ENCODE data around the gene PCNX2.

Gene PCNX2

DNA sequence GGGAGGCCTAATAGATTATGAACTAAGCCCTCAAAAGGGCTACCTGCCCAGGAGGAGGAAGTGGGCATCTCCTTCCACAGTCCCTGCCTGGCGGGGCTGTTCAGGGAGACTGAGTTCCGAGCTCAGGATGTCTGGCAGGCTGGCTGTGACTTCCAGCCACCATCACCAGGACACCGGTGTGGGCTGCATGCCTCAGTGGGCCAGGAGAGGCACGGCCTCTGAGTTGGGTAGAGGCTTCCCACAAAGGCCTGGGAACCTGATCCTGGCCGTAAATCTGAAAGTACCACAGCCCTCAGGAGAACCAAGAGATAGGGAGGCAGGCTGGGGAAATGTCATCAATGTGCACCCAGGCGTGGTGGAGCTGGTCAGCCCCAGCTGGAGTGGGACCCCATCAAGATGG, 316.0 kb downstream of the PCNX2 start:
- DNase-seq: no peak

DNA sequence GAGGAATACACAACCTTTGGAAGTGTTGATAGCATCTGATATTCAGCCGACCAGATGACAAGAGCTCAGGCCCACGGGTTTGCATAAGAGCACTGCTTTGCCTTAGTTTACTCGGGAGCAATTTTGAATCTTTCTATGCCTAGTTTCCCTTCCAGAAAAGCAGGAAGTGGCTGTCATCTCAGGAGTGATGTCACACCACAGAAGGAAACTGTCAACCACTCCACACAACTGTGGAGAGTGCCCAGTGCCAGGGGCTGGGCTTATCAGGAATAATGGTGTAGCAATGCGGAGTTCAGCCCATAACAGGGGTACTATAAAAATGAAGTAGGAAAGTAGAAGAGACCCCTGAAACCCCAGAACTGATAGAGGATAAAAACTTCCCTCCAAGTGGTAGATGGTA, 316.7 kb downstream of the PCNX2 start:
- DNase-seq: no peak

DNA sequence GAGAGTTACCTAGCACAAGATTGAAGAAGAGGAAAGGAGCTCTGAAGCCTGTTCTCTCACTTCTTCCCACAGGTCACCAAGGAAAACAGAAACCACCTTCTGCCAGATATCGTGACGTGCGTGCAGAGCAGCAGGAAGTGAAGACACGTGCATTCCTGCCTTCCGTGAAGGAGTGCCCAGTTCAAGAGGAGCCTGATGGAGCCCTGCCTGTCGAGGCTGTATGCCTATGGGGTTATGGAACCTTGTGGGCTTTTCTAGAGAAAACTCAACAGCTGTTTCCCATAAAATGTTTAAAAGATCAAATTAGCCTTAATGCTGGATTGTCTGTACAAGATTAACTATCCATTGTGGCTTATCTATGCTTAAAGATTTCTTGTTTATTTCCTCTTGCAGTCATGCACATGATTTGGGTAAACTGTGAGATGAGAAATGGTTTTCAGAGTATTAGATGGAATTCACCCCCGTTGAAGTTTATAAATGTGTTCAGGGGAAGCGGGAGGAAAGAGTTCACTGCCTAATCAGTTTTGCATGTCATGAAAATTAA, 317.4 kb downstream of the PCNX2 start:
- DNase-seq: no peak

DNA sequence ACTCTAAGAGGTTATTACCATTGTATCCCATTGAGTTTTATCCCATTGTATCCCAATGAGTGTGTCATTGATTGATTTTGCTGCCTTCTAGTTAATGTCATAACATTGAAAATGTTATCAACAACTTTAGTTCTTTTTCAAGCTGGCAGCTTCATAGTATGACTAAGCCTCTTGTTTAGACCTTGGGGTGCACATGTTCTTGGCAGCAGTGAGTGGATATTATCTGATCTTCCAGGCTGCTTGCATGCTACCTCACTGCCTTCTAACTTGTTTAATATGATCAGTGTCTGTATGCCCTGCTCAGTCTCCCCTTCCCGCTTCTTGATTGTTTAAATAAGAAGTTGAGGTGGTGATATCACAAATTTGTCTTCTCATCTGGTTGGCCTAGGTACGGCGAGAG, 320.6 kb downstream of the PCNX2 start:
- peak; percentile 74 for DNase-seq

DNA sequence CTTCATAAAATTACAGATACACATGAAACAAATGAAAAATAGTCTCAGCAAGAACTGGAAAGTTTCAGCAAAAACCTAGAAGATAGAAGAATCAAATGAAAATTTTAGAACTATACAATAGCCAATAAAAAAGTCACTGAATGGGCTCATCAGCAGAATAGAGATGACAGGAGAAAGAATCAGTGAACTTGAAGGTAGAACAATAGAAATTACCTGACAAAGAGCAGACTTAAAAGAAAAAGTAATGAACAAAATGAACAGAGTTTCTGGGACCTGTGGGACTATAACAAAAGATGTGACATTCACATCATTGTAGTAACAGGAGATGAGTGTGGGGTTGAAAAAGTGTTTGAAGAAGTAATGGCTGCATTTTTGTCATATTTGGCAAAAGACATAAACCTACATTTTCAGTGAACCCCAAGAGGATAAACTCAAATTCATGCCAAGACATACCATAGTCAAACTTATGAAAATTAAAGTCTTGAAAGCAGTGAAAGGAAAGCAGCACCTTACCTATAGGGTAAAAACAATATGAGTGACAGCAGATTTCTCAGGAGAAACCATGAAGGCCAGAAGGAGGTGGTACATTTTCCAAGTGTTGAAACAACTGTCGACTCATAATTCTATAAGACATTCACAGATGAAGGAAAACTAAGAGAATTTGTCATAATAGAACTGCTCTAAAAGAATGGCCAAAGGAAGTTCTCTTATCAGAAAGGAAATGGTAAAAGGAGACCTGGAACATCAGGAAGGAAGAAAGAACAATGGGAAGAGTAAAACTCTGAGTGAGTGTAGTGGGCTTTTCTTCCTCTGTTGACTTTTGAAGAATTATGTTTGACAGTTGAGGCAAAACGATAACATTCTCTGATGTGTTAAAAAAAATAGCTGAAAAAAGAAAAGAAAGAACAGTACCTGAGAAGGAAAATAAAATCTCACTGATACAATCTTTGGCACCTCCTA, 321.6 kb downstream of the PCNX2 start:
- DNase-seq: no peak

DNA sequence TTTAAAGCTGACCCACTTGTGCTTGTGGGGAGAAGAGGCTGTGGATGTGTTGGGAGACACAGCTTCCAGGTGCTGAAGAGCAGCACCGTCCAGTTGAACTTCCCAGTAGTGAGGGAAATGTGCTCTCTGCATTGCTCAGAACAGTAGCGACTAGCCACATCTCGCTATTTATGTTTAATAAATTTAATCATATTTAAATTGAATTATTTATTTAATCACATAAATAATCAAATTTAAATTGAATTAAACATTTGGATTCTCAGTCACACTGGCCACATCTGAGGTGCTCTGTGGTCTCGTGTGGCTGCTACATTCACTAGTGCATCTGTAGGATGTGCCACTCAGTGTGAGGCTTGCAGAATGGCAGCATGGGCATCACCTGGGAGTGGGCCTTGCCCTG, 325.0 kb downstream of the PCNX2 start:
- no peak for DNase-seq

DNA sequence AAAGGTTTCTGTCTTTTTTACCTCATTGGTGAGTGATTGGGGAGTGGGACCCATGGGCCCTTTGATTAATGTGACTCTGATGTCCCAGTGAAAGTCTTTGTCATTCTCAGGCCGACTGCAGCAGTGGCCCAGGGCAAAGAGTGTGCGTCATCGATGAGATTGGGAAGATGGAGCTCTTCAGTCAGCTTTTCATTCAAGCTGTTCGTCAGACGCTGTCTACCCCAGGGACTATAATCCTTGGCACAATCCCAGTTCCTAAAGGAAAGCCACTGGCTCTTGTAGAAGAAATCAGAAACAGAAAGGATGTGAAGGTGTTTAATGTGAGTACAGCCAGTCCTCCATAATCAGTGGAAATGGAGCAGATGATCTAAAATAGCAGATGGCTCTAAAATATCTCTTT, 325.7 kb downstream of the PCNX2 start:
- DNase-seq: no peak

DNA sequence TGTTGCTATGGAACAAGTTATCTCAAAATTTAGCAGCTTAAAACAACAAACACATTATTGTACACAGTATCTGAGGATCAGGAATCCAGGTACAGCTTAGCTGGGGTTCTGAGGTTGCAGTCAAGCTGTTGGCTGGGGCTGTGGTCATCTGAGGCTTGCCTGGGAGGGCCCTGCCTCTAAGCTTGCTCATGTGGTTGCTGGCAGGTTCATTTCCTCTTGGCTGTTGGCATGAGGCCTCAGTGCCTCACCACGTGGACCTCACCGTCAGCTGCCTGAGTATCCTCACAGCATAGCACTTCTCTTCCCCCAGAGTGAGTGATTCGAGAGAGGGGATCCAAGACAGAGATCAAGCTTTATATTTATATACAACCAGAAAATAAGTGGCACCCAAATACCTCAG, 326.6 kb downstream of the PCNX2 start:
- DNase-seq: peak; percentile 18

DNA sequence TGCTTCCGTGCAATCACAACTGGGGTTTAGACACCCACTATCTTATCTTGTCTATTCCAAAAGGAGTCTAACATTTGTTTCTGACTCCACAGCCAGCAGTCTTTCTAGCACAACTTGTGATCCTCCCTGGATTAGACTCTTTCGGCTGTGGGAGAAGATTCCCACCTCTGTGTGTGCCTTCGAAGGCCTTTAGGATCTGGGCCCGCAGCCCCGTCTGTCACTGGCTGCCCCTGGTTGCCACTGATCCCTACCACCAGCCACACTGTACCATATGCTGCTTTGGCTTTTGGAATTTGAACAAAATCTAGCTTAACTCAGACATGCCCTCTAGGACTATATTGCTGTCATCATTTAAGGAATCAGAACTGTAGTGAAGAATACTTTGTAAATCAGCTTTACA, 327.1 kb downstream of the PCNX2 start:
- DNase-seq: no peak

DNA sequence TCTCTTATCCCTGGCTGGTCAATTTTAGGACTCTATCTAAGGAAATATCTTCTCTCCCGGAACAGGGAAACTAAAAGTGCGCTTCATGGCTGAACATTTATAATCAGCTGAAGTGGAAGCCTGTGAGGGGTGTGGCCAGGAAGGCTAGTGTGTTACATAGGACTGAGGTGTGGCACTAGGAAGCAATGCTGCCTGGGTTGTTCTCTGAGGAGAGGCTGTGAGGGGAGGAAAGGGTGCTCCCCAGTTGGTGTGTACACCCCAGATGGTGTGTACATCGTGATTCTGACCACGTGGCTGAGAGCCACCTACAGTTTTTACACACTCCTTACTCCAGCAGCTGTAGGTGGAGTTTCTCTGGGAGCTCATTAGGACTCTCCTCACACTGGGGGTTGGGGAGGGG, 328.9 kb downstream of the PCNX2 start:
- DNase-seq: peak; percentile 6

DNA sequence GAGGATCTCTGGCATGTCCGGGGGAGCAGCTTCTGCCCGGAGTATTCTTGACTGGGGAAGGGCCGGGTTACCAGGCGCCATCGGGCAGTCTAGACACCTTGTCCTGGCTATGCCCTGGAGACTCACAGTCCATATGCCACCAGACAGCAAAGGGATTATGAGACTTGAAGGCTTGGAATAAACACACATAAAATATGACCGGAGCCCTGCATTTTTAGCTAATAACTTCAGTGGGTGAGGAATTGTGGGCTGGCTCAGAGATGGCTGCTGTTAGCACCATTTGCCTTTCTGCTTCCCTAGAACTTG, 329.7 kb downstream of the PCNX2 start:
- no peak for DNase-seq

DNA sequence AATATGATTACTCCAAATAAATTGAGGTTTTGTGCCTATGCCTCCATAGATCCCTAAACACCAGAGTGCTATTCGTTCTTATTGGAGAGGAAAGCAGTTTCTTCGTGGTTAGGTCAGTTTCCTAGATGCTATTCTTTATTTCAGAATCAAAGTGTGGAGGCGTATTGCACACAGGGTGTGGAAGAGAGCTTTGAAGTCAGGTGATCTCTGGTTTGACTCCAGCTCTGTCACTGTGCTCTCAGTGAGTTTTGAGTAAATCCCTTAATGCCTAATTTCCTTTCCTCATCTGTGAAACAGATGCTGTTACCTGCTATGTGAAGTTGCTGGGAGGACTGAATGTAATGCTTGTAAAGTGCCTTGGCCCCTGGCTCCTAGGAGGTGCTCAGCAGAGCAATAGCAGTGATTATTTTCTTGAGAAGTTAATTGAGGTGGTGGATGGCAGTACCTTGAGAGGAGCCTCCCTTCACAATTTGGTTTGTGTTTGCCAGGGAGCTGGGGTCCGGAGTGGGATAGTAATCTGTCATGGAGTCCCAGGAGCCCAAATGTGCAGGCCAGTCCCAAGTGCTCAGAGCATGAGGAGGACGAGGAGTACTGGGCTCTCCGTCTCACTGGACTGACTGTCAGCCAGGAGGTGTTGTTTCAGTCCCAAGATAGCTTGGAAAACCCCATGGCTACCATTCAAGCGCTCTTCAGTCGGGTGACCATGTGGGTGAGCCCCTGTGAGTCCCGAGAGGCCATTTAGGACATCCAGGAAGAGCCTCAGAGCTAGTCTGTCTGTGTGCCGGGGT, 330.2 kb downstream of the PCNX2 start:
- DNase-seq: no peak

DNA sequence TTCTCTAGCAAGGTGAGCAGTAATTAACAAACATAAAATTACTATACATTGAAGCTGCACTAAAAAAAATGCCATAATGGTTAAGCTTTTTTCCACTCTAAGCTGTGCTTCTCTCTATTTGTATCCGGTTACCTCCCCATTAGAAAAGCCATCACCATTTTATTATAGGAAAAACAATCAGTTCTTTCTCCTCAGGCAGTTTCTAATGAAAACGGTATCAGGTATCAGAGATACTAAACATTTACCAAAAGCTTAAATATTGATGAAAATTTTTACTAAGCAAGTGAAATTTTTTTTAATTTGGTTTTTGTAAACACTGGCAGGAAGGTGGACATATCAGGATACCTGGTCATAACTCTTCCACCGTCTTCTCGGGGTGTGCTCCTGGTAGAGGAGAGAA, 330.9 kb downstream of the PCNX2 start:
- DNase-seq: no peak

DNA sequence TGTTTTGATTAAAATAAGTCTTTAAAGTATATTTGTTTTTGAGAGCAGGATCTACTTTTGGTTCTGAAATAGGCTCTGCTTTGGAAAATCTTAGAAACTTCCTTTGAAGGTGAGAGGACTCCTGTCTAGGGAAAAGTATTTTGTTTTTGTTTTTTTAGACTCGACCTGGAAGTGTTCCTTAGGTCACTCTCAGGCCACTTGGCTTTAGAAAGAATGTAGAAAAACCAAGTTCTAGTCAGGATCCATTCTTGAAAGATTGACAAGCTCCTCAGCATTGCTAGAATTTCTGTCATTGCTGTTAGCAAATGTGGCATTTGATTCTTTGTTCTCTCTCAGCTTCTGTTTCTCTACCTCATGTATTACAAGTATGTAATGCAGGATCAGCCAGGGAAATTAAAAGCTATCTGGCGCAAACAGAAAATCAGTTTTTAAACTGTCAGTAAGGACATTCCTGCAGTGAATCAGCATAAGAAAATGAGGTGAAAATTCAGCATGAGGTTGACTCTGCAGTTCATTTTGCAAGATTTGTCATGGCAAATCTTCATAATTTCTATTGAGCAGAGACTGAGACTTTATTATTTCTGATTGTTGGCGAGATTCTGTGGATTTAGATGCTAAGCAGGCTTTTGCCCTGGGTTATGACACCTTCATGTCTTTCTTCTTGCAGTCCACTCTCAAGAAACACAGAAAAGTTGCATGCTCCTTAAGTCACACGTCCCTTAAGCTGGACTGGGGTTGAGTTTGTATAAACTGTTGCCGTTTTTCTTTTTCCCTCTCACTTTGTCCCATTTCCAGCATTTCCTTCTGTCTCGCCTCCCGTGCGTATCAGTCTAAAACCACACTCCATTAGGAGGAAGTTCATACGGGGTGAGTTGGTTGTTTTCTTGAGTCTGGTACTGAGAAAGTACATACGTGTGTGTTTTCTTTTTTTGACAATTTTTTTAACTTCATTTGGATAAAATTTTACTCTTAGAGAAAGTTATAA, 332.5 kb downstream of the PCNX2 start:
- peak; percentile 17 for DNase-seq

DNA sequence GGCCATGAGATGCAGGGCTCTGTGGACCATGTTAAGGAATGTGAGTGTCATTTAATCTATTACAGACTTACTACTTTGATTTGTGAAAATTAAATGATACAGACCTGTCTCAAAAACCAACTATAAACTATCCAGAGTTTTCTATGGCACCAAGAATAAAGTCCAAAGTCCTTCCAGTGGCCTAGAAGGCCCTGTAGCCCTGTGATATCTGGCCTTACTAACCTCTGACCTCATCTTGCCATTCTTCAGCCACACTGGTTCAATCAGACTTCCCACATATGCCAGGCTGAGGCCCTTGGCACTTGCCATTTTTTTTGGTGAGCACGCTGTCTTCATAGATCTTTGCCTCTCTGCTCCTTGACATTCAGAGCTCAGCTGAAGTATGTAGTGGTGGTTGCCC, 337.5 kb downstream of the PCNX2 start:
- DNase-seq: no peak

DNA sequence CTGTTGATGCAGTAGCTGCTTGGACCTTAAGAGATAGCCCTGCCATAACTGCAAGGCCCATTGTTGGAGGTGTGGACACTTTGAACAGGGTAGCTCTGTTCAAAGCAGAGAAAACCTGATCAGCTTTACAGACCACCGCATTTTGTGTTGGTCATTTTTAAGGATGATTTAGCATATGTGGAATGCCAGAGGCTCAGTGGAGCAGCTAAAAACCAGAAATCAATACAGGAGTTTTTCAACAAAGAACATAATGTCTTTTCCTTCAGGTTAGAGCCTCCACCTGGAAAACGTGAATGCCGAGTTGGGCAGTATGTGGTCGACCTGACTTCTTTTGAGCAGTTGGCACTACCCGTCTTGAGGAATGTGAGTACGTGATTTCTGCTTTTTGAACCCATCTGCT, 339.4 kb downstream of the PCNX2 start:
- DNase-seq: no peak

DNA sequence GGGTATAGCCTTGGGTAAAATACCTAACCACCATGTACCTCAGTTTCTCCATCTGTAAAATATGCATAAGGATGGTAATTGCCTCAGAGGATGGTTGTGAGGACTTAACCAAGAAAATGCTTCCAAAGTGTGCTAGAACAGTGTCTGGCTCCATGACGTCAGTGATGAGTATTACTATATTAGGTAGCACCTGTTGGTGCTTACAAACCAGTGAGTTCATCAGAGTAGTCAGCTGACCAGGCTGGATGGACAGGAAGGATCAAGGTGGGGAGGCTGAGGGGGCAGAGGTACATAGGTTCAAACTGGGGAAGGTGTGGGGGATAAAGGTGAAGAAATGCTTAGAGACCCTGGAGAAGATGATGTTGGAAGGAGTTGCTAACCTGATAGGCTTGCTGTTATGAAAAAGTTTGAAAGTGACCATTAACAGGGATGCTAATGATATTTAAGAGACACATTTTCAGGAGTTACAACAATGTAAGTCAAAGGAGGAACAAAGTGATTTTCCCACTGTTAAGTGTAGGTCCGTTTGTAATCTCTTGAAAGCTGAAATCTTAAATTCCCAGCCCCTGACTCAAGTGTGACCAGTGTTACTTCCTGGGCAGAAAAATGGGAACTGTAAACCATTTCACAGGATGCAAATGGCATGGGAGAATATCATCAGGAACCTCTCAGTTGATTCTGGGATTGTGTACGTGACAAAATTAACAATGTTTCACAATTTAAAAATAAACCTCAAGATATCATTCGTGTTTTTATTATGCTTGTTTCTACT, 340.7 kb downstream of the PCNX2 start:
- DNase-seq: no peak

DNA sequence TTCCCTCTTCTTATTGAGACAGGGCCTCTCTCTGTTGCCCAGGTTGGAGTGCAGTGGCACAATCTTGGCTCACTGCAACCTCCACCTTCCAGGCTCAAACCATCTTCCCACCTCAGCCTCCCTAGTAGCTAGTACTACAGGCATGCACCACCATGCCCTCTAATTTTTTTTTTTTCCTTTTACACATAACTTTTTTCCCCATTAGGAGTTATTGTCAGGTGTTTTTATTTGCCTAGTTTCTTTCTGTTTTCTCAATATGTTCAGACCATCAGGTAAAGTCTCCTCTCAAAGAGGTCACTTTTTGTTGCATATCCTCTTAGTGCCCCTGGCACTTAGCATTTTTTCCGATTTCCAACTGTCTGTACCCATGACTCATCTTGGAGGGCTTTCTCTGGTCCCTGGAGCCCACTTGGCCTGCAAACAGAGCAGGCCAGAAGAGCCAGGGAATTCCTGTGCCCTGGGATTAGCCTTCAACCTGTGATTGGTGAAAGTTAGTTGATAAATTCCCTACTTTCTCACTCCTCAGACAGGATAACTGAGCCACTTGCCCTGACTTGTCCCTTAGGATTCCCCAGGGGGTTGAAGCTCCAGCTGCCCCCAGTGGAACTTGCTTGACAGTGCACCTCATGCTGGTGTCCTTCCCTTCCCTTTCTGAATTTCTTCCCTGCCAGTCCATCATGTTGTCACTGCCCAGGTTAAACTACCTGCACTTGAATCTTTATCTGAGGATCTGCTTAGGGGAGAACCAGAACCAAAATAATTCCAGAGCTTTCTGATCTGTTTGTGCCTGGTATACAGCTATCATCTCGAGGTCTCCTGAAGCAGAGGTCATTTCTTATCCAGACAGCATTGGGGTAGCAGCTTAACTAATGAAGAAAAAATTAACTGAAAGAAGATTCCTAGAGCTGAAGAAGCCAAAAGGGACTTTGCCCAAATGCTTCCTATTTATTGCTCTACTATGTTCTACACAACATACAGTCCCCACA, 342.7 kb downstream of the PCNX2 start:
- peak; percentile 64 for DNase-seq

DNA sequence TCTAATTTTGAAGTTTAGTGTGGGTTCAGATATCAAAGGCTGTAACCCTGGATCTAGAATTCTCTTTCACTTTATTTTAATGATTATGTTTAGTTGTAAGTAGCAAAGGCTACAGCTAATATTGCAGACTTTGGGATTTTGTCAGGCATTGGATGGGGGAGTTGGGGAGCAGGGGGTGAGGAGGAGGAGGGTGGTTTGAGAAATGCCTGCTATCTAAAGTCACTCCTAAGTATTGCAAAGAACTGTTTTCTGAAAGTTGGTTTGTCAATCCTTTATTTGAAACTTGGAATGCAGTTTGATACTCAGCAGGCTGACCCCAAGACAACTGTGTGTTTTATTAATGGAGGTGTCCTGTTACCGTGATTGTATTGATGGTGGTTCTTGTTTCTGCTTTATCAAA, 343.9 kb downstream of the PCNX2 start:
- DNase-seq: no peak

DNA sequence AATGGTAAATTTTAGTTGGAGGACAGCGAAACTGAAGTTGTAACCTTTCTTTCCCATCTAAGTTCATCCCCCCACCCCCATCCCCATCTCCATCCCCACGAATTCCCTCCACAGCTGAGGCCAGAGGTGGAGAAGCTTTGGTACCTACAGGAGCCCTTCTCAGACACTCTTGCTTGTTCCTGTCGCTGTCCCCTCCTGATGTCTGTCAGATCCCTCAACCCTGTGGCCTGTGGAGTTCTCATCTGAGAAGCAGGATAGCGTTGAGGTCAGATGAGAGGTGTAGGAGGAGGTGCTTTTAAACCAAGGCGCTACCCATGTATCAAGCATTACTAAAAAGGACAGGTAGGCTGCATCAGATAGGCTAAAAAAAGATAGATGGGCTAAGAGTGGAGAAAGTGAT, 344.3 kb downstream of the PCNX2 start:
- peak; percentile 25 for DNase-seq
